Measurements from ENCODE around the gene DUSP3. TPM values are rescaled to one million over a fixed set of nuclear protein-coding genes. Genes with fewer than 3 reads are reported as not detected.

DUSP3 gene
- total RNA-seq, 2 donors from 2014 or later, result 130 to 137 TPM

GRCh38 chr17:43790311-43790940 is 11.6 kb upstream of the DUSP3 start:
- no peak overlapping the region for H3K4me3 ChIP-seq
- H3K36me3 ChIP-seq, result no peaks in the 10 kb centered on the region
- ATAC-seq (ENCODE audit: insufficient number of reproducible peaks, low FRiP score, low read depth) (no peak), DNase-seq (ENCODE audit: low spot score) (no peak)
- no peaks in the 10 kb centered on the region for H3K9me3 ChIP-seq
- no peak overlapping the region for H3K27ac ChIP-seq
- no peaks in the 10 kb centered on the region for H3K27me3 ChIP-seq (replicated peaks; ENCODE audit: insufficient read depth)
- TF ChIP-seq CTCF (IDR thresholded peaks at IDR 0.05), result no peak
- H3K4me1 ChIP-seq (ENCODE audit: control insufficient read depth in 1 of 2, low read depth in 2 of 2), result no peaks in the 10 kb centered on the region

GRCh38 chr17:43789482-43789881 is 10.7 kb upstream of the DUSP3 start:
- Histone ChIP-seq H3K9me3 (no peaks in the 10 kb centered on the region), H3K4me3 (no peak overlapping the region), H3K4me1 (ENCODE audit: control insufficient read depth in 1 of 2, low read depth in 2 of 2) (no peaks in the 10 kb centered on the region), H3K27ac (no peak overlapping the region), H3K27me3 (replicated peaks; ENCODE audit: insufficient read depth) (no peaks in the 10 kb centered on the region), H3K36me3 (no peaks in the 10 kb centered on the region)
- ATAC-seq (ENCODE audit: insufficient number of reproducible peaks, low FRiP score, low read depth) (no peak), DNase-seq (ENCODE audit: low spot score) (no peak)
- no peak for TF ChIP-seq CTCF (IDR thresholded peaks at IDR 0.05)

GRCh38 chr17:43788540-43788939 is 9.8 kb upstream of the DUSP3 start:
- TF ChIP-seq CTCF (IDR thresholded peaks at IDR 0.05), result no peak
- H3K9me3 ChIP-seq, result no peaks in the 10 kb centered on the region
- H3K4me1 ChIP-seq (ENCODE audit: control insufficient read depth in 1 of 2, low read depth in 2 of 2), result no peaks in the 10 kb centered on the region
- DNase-seq (ENCODE audit: low spot score) (no peak), ATAC-seq (ENCODE audit: insufficient number of reproducible peaks, low FRiP score, low read depth) (no peak)
- H3K27me3 ChIP-seq (replicated peaks; ENCODE audit: insufficient read depth), result no peaks in the 10 kb centered on the region
- no peak overlapping the region for H3K4me3 ChIP-seq
- no peaks in the 10 kb centered on the region for H3K36me3 ChIP-seq
- no peak overlapping the region for H3K27ac ChIP-seq

- no peak for TF ChIP-seq CTCF (IDR thresholded peaks at IDR 0.05)
- Histone ChIP-seq H3K4me3 (no peak overlapping the region), H3K9me3 (no peaks in the 10 kb centered on the region), H3K4me1 (ENCODE audit: control insufficient read depth in 1 of 2, low read depth in 2 of 2) (no peaks in the 10 kb centered on the region), H3K27me3 (replicated peaks; ENCODE audit: insufficient read depth) (no peaks in the 10 kb centered on the region), H3K27ac (no peak overlapping the region), H3K36me3 (no peaks in the 10 kb centered on the region)
- ATAC-seq (ENCODE audit: insufficient number of reproducible peaks, low FRiP score, low read depth) (no peak), DNase-seq (ENCODE audit: low spot score) (no peak)
Measured at GRCh38 chr17:43787728-43788127, 9.0 kb upstream of the DUSP3 start.

GRCh38 chr17:43784628-43785101 is 5.9 kb upstream of the DUSP3 start:
- no peaks in the 10 kb centered on the region for H3K9me3 ChIP-seq
- H3K27ac ChIP-seq, result no peak overlapping the region
- no peaks in the 10 kb centered on the region for H3K36me3 ChIP-seq
- no peak overlapping the region for H3K4me3 ChIP-seq
- ATAC-seq (ENCODE audit: insufficient number of reproducible peaks, low FRiP score, low read depth) (no peak), DNase-seq (ENCODE audit: low spot score) (no peak)
- no peaks in the 10 kb centered on the region for H3K27me3 ChIP-seq (replicated peaks; ENCODE audit: insufficient read depth)
- peaks cover 0 to under 1% of the 10 kb centered on the region in 2 donors for H3K4me1 ChIP-seq (ENCODE audit: control insufficient read depth in 1 of 2, low read depth in 2 of 2)
- no peak for TF ChIP-seq CTCF (IDR thresholded peaks at IDR 0.05)
